HEK293T (cell line): ENCODE measurements around the gene POLR1B.

Experiments
- CTCF ChIA-PET: fragments of 350-600 bp; formaldehyde crosslinking; extraction: SDS; loops from one replicate; lab custom pipeline; 2021; ENCODE audit warnings: antibody characterized with exemption, inconsistent platforms; lab: Yijun Ruan, JAX
- POLR2A ChIA-PET: fragments of 350-600 bp; formaldehyde crosslinking; extraction: SDS; loops from one replicate; lab custom pipeline; 2020; ENCODE audit warnings: antibody characterized with exemption, inconsistent platforms; lab: Yijun Ruan, JAX
- DNase-seq: peaks from one replicate; pipeline ENCODE4 v3.0.0; 2012; ENCODE audit warnings: mixed read lengths; ENCODE audit errors: extremely low spot score
- ARNT ChIP-seq: fragments of 450-650 bp; IDR thresholded peaks from 2 replicates; pipeline ENCODE4 v1.6.1; 2017; ENCODE audit warnings: mild to moderate bottlenecking
- BHLHE40 ChIP-seq: fragments of 450-650 bp; IDR thresholded peaks from 2 replicates; pipeline ENCODE4 v1.6.1; 2016; ENCODE audit warnings: mild to moderate bottlenecking, moderate library complexity, borderline replicate concordance
- CTBP1 ChIP-seq: fragments of 450-650 bp; IDR thresholded peaks from 2 replicates; pipeline ENCODE4 v1.6.1; 2016; ENCODE audit warnings: borderline replicate concordance
- ELF4 ChIP-seq: fragments of 450-650 bp; IDR thresholded peaks from 2 replicates; pipeline ENCODE4 v1.6.1; 2017; ENCODE audit warnings: antibody characterized with exemption
- FOXA1 ChIP-seq: fragments of 450-650 bp; IDR thresholded peaks from 2 replicates; pipeline ENCODE4 v1.6.1; 2016; ENCODE audit warnings: mild to moderate bottlenecking
- FOXK2 ChIP-seq: fragments of 450-650 bp; IDR thresholded peaks from 2 replicates; pipeline ENCODE4 v1.6.1; 2016; ENCODE audit warnings: mild to moderate bottlenecking
- FOXM1 ChIP-seq: fragments of 450-650 bp; IDR thresholded peaks from 2 replicates; pipeline ENCODE4 v1.6.1; 2017; ENCODE audit warnings: mild to moderate bottlenecking, borderline replicate concordance
- HDGF ChIP-seq: fragments of 450-650 bp; IDR thresholded peaks from 2 replicates; pipeline ENCODE4 v1.6.1; 2017; ENCODE audit warnings: antibody characterized with exemption, borderline replicate concordance
- L3MBTL2 ChIP-seq: fragments of 450-650 bp; conservative IDR thresholded peaks from 2 replicates; pipeline ENCODE4 v1.6.1; 2016; ENCODE audit warnings: mild to moderate bottlenecking
- LEF1 ChIP-seq: fragments of 450-650 bp; IDR thresholded peaks from 2 replicates; pipeline ENCODE4 v1.6.1; 2017; ENCODE audit warnings: mild to moderate bottlenecking, borderline replicate concordance
- NFRKB ChIP-seq: fragments of 450-650 bp; IDR thresholded peaks from 2 replicates; pipeline ENCODE4 v1.6.1; 2016; ENCODE audit warnings: mild to moderate bottlenecking, moderate library complexity
- PKNOX1 ChIP-seq: fragments of 450-650 bp; IDR thresholded peaks from 2 replicates; pipeline ENCODE4 v1.6.1; 2016
- SP1 ChIP-seq: fragments of 450-650 bp; IDR thresholded peaks from 2 replicates; pipeline ENCODE4 v1.6.1; 2017
- SUZ12 ChIP-seq: fragments of 450-650 bp; IDR thresholded peaks from 2 replicates; pipeline ENCODE4 v1.6.1; 2016; ENCODE audit warnings: mild to moderate bottlenecking
- TARDBP ChIP-seq: fragments of 450-650 bp; IDR thresholded peaks from 2 replicates; pipeline ENCODE4 v1.6.1; 2016
- ZNF384 ChIP-seq: fragments of 450-650 bp; IDR thresholded peaks from 2 replicates; pipeline ENCODE4 v1.6.1; 2016

POLR1B gene

GRCh38 chr2:112591413-112591812 lies 49.1 kb downstream of the POLR1B start:
- no peak for DNase-seq
- ChIA-PET CTCF (interaction anchor here (1.0 kb wide), 1 partner anchor 9 kb away, joined by 4 read pairs; no protein-coding TSS in a partner anchor), POLR2A (no interaction called here)
- TF ChIP-seq SP1 (no peak), ZNF384 (no peak), ARNT (no peak), FOXK2 (no peak), FOXM1 (no peak), CTBP1 (no peak), HDGF (no peak), FOXA1 (no peak), ELF4 (no peak), LEF1 (no peak), SUZ12 (no peak), NFRKB (no peak), BHLHE40 (no peak), PKNOX1 (no peak), TARDBP (no peak), L3MBTL2 (no peak)

- CTCF ChIA-PET = no interaction called here
- no peak for TF ChIP-seq NFRKB
- no peak for TF ChIP-seq FOXK2
- TF ChIP-seq HDGF = no peak
- no peak for TF ChIP-seq LEF1
- no peak for TF ChIP-seq SUZ12
- no peak for TF ChIP-seq TARDBP
- no peak for TF ChIP-seq ELF4
- no peak for TF ChIP-seq BHLHE40
- TF ChIP-seq L3MBTL2 = no peak
- no peak for TF ChIP-seq SP1
- TF ChIP-seq ZNF384 = no peak
- no peak for TF ChIP-seq CTBP1
- no peak for DNase-seq
- POLR2A ChIA-PET = no interaction called here
These were observed 51.5 kb downstream of the POLR1B start for GRCh38 chr2:112593736-112594135.

- ChIA-PET POLR2A (interaction anchor here (1.1 kb wide), 1 partner anchor 13 kb away, joined by 5 read pairs; the partner anchor contains the start of gene CHCHD5), CTCF (no interaction called here)
- no peak for DNase-seq
- no peak for TF ChIP-seq BHLHE40
- no peak for TF ChIP-seq ELF4
- TF ChIP-seq FOXA1 = no peak
- no peak for TF ChIP-seq SP1
These were observed 55.5 kb downstream of the POLR1B start for GRCh38 chr2:112597537-112598322.

- ChIA-PET POLR2A (interaction anchor here (1.0 kb wide), 2 partner anchors 17 to 33 kb away, joined by 4 read pairs; no protein-coding TSS in a partner anchor), CTCF (interaction anchor here (0.6 to 2.0 kb wide), 13 partner anchors 9 to 341 kb away, joined by 3 to 27 read pairs (median 4); partner anchors contain the start of gene CHCHD5)
- TF ChIP-seq TARDBP = no peak
- no peak for TF ChIP-seq ELF4
- TF ChIP-seq FOXA1 = no peak
- TF ChIP-seq L3MBTL2 = no peak
- no peak for TF ChIP-seq PKNOX1
- no peak for TF ChIP-seq NFRKB
- no peak for TF ChIP-seq SUZ12
- TF ChIP-seq ARNT = no peak
- no peak for TF ChIP-seq HDGF
- no peak for TF ChIP-seq ZNF384
- no peak for TF ChIP-seq LEF1
- TF ChIP-seq BHLHE40 = no peak
- no peak for TF ChIP-seq FOXM1
- no peak for TF ChIP-seq CTBP1
- no peak for TF ChIP-seq SP1
- no peak for TF ChIP-seq FOXK2
- DNase-seq = no peak
These were observed 58.4 kb downstream of the POLR1B start for GRCh38 chr2:112600634-112601033.

- POLR2A ChIA-PET = no interaction called here
- no peak for DNase-seq
- CTCF ChIA-PET = interaction anchor here (0.6 to 1.0 kb wide), 2 partner anchors 331 to 340 kb away, joined by 3 to 4 read pairs; no protein-coding TSS in a partner anchor
- TF ChIP-seq SUZ12 (no peak), BHLHE40 (no peak), FOXM1 (no peak), NFRKB (no peak), L3MBTL2 (no peak)
These were observed 59.5 kb downstream of the POLR1B start for GRCh38 chr2:112601754-112602153.

GRCh38 chr2:112602917-112603316 lies 60.7 kb downstream of the POLR1B start:
- ChIA-PET CTCF (no interaction called here), POLR2A (no interaction called here)
- DNase-seq = no peak
- TF ChIP-seq TARDBP (no peak), HDGF (no peak), ELF4 (no peak), LEF1 (no peak), L3MBTL2 (no peak)
